ENCODE measurements around the gene PITRM1.

Gene PITRM1

DNA sequence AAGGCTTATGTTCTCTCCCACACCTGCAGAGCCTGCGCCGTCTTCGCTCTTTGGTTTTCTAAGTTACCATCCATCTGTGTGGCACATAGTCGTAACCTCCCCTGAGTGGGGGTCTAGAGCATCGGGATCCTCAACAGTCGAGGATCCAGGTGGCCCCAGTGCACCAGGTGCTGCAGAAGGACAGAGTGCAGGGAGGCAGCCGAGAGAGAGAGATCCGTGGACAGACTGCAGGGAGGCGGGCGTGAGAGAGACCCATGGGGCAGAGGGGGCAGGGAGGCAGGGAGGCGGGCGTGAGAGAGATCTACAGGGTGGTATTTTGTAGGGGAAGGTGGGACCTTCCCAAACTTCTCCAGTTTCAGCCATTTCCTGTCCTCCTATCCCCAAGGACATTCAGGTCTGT lies 62.9 kb downstream of the PITRM1 start:
- H3K9ac ChIP-seq (ENCODE audit: low read length): no peak overlapping the region
- H3K36me3 ChIP-seq (ENCODE audit: low read length): peaks cover 14% of the 10 kb centered on the region
- 0 out of 2 replicates have a peak, but pooled peaks cover 5% of the 10 kb centered on the region for H4K20me1 ChIP-seq (ENCODE audit: low read depth, low read length)
- H3K4me2 ChIP-seq (ENCODE audit: low read depth, low read length, poor library complexity, severe bottlenecking): no peak overlapping the region
- H3K27ac ChIP-seq (ENCODE audit: low read depth, low read length): no peak overlapping the region
- no peaks in the 10 kb centered on the region for H3K9me3 ChIP-seq (ENCODE audit: insufficient read depth, low read length)
- no peaks in the 10 kb centered on the region for H3K79me2 ChIP-seq (ENCODE audit: insufficient read depth, low read length)
- no peaks in the 10 kb centered on the region for H3K9me2 ChIP-seq (replicated peaks; ENCODE audit: insufficient read depth, low read length)
- no peaks in the 10 kb centered on the region; the same call in 1 of the 2 replicates for H3F3A ChIP-seq (ENCODE audit: insufficient read depth)
- H3K27me3 ChIP-seq (ENCODE audit: low read length): no peaks in the 10 kb centered on the region
- TF ChIP-seq CTCF (IDR thresholded peaks at IDR 0.05; ENCODE audit: insufficient read depth, low read length, poor library complexity, severe bottlenecking): no peak
- no peak overlapping the region for H3K4me3 ChIP-seq (ENCODE audit: insufficient read depth, low read length, poor library complexity, severe bottlenecking)
- H2AFZ ChIP-seq (ENCODE audit: low read depth, low read length, severe bottlenecking): no peak overlapping the region

DNA sequence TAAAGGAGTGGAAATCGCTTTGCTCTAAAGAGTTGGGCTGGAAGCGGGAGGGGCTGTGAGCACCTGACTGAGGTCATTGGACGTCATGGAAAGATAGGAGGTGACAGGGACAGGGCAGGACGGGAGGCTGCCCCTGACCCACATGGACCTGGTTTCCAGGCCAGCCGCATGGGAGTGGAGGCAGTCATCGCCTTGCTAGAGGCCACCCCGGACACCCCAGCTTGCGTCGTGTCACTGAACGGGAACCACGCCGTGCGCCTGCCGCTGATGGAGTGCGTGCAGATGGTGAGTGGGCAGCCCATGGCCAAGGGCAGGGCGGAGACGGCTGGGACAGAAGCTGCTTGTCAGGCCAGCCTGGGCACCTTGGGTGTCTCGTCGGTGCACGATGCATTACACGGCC lies 63.4 kb downstream of the PITRM1 start:
- Histone ChIP-seq H3K79me2 (ENCODE audit: insufficient read depth, low read length) (no peaks in the 10 kb centered on the region), H3K9ac (ENCODE audit: low read length) (no peak overlapping the region), H3K4me3 (ENCODE audit: insufficient read depth, low read length, poor library complexity, severe bottlenecking) (no peak overlapping the region), H3F3A (ENCODE audit: insufficient read depth) (no peaks in the 10 kb centered on the region; the same call in 1 of the 2 replicates), H2AFZ (ENCODE audit: low read depth, low read length, severe bottlenecking) (no peak overlapping the region), H4K20me1 (ENCODE audit: low read depth, low read length) (0 out of 2 replicates have a peak, but pooled peaks cover 5% of the 10 kb centered on the region), H3K9me2 (replicated peaks; ENCODE audit: insufficient read depth, low read length) (no peaks in the 10 kb centered on the region), H3K36me3 (ENCODE audit: low read length) (peaks cover 14% of the 10 kb centered on the region), H3K4me2 (ENCODE audit: low read depth, low read length, poor library complexity, severe bottlenecking) (no peak overlapping the region), H3K9me3 (ENCODE audit: insufficient read depth, low read length) (no peaks in the 10 kb centered on the region), H3K27me3 (ENCODE audit: low read length) (no peaks in the 10 kb centered on the region), H3K27ac (ENCODE audit: low read depth, low read length) (no peak overlapping the region)
- TF ChIP-seq EZH2phosphoT487 (conservative IDR thresholded peaks at IDR 0.05; ENCODE audit: low read length): no peak
- no peak for TF ChIP-seq CTCF (IDR thresholded peaks at IDR 0.05; ENCODE audit: insufficient read depth, low read length, poor library complexity, severe bottlenecking)

GRCh38 chr10:3108575-3109105 lies 63.9 kb downstream of the PITRM1 start:
- H3K79me2 ChIP-seq (ENCODE audit: insufficient read depth, low read length): no peaks in the 10 kb centered on the region
- H2AFZ ChIP-seq (ENCODE audit: low read depth, low read length, severe bottlenecking): no peak overlapping the region
- TF ChIP-seq EZH2phosphoT487 (conservative IDR thresholded peaks at IDR 0.05; ENCODE audit: low read length) (no peak), CTCF (IDR thresholded peaks at IDR 0.05; ENCODE audit: insufficient read depth, low read length, poor library complexity, severe bottlenecking) (no peak)
- H3K4me3 ChIP-seq (ENCODE audit: insufficient read depth, low read length, poor library complexity, severe bottlenecking): no peak overlapping the region
- no peak overlapping the region for H3K9ac ChIP-seq (ENCODE audit: low read length)
- H4K20me1 ChIP-seq (ENCODE audit: low read depth, low read length): 0 out of 2 replicates have a peak, but pooled peaks cover 5% of the 10 kb centered on the region
- no peaks in the 10 kb centered on the region for H3K9me3 ChIP-seq (ENCODE audit: insufficient read depth, low read length)
- no peak overlapping the region for H3K4me2 ChIP-seq (ENCODE audit: low read depth, low read length, poor library complexity, severe bottlenecking)
- H3K36me3 ChIP-seq (ENCODE audit: low read length): peaks cover 14% of the 10 kb centered on the region
- no peaks in the 10 kb centered on the region for H3K9me2 ChIP-seq (replicated peaks; ENCODE audit: insufficient read depth, low read length)
- no peaks in the 10 kb centered on the region; the same call in 1 of the 2 replicates for H3F3A ChIP-seq (ENCODE audit: insufficient read depth)
- H3K27ac ChIP-seq (ENCODE audit: low read depth, low read length): no peak overlapping the region
- H3K27me3 ChIP-seq (ENCODE audit: low read length): no peaks in the 10 kb centered on the region

All from SU-DHL-6 (cell line).